IMR-90 (cell line): Measurements from ENCODE around the gene GRIK3. TPM values are rescaled to one million over a fixed set of nuclear protein-coding genes. Genes with fewer than 3 reads are reported as not detected.

Experiments used
- ATAC-seq: fragments of 200-7000 bp; cut with Tn5 transposase; 2 replicates; pipeline ENCODE4 v1.9.1; 2020; ENCODE audit warnings: low read depth, mild to moderate bottlenecking, moderate library complexity
- BruUV-seq: library from RNA; stranded (reverse); fragments of 400-500 nt; replicated peaks from 2 replicates; lab custom pipeline; 2021; lab: Mats Ljungman, UMichigan
- CTCF ChIA-PET: fragments of 300-600 bp; formaldehyde crosslinking; extraction: SDS; loops from one replicate; lab custom pipeline; 2021; ENCODE audit warnings: antibody characterized with exemption; lab: Yijun Ruan, JAX
- POLR2A ChIA-PET: fragments of 300-600 bp; sonication (Branson Sonifier 250); formaldehyde crosslinking; loops from one replicate; lab custom pipeline; 2022; ENCODE audit warnings: antibody characterized with exemption; ENCODE audit not compliant: unreplicated experiment; lab: Charles Lee
- DNase-seq: peaks from one replicate; pipeline ENCODE4 v3.0.0; 2013
- H2AFZ ChIP-seq: replicated peaks from 2 replicates; pipeline ENCODE3; 2013; ENCODE audit warnings: low read length, mild to moderate bottlenecking; ENCODE audit not compliant: poor library complexity
- H2AK5ac ChIP-seq: 2 replicates; pipeline ENCODE4 v1.6.1; 2013; ENCODE audit warnings: low read depth, low read length, inconsistent platforms
- H2AK9ac ChIP-seq: replicated peaks from 2 replicates; pipeline ENCODE3; 2013; ENCODE audit warnings: mild to moderate bottlenecking, low read depth, low read length, moderate library complexity; ENCODE audit not compliant: poor library complexity
- H2BK120ac ChIP-seq: 2 replicates; pipeline ENCODE4 v1.6.1; 2013; ENCODE audit warnings: low read depth, low read length, inconsistent platforms
- H2BK15ac ChIP-seq: 3 replicates; pipeline ENCODE4 v1.6.1; 2013; ENCODE audit warnings: low read depth, low read length, inconsistent platforms
- H2BK20ac ChIP-seq: 2 replicates; pipeline ENCODE4 v1.6.1; 2013; ENCODE audit warnings: low read depth, mild to moderate bottlenecking, inconsistent platforms, low read length, moderate library complexity
- H2BK5ac ChIP-seq: 2 replicates; pipeline ENCODE4 v1.6.1; 2013; ENCODE audit warnings: mild to moderate bottlenecking, low read depth, low read length, inconsistent platforms; ENCODE audit not compliant: poor library complexity, severe bottlenecking
- H3K14ac ChIP-seq: replicated peaks from 2 replicates; pipeline ENCODE4 v1.6.1; 2013; ENCODE audit warnings: low read depth, low read length, inconsistent platforms
- H3K18ac ChIP-seq: 2 replicates; pipeline ENCODE4 v1.6.1; 2013; ENCODE audit warnings: low read depth, low read length, control low read depth
- H3K23ac ChIP-seq: 2 replicates; pipeline ENCODE4 v1.6.1; 2013; ENCODE audit warnings: low read depth, low read length, inconsistent platforms
- H3K27ac ChIP-seq: 2 replicates; pipeline ENCODE4 v1.5.1; 2013; ENCODE audit warnings: mild to moderate bottlenecking, control low read depth, low read length; ENCODE audit not compliant: insufficient read depth
- H3K27me3 ChIP-seq: 2 replicates; pipeline ENCODE4 v1.6.1; 2013; ENCODE audit warnings: low read length; ENCODE audit not compliant: control insufficient read depth, insufficient read depth
- H3K36me3 ChIP-seq: 2 replicates; pipeline ENCODE4 v1.6.1; 2013; ENCODE audit warnings: low read length, mixed read lengths; ENCODE audit not compliant: control insufficient read depth, insufficient read depth
- H3K4ac ChIP-seq: 2 replicates; pipeline ENCODE4 v1.6.1; 2013; ENCODE audit warnings: low read depth, low read length, inconsistent platforms
- H3K4me1 ChIP-seq: 2 replicates; pipeline ENCODE4 v1.6.1; 2013; ENCODE audit warnings: low read length, mixed read lengths; ENCODE audit not compliant: control insufficient read depth, insufficient read depth
- H3K4me2 ChIP-seq: 2 replicates; pipeline ENCODE4 v1.6.1; 2013; ENCODE audit warnings: low read depth, mild to moderate bottlenecking, control low read depth, low read length, moderate library complexity
- H3K4me3 ChIP-seq: 2 replicates; pipeline ENCODE4 v1.5.1; 2013; ENCODE audit warnings: low read depth, mild to moderate bottlenecking, control low read depth, low read length, moderate library complexity; ENCODE audit not compliant: insufficient read depth
- H3K56ac ChIP-seq: 2 replicates; pipeline ENCODE4 v1.6.1; 2013; ENCODE audit warnings: low read length, inconsistent platforms; ENCODE audit not compliant: insufficient read depth; ENCODE audit errors: extremely low read depth
- H3K79me1 ChIP-seq, 2 experiments: 2 replicates each; pipeline ENCODE4 v1.6.1; 2013; ENCODE audit warnings: low read length in 2 of 2, inconsistent platforms in 1 of 2, low read depth in 1 of 2
- H3K9ac ChIP-seq: 2 replicates; pipeline ENCODE4 v1.6.1; 2013; ENCODE audit warnings: low read depth, low read length, control low read depth
- H3K9me1 ChIP-seq: 2 replicates; pipeline ENCODE4 v1.6.1; 2013; ENCODE audit warnings: low read length, inconsistent platforms; ENCODE audit not compliant: insufficient read depth
- H3K9me3 ChIP-seq: 2 replicates; pipeline ENCODE4 v1.6.1; 2013; ENCODE audit warnings: low read length; ENCODE audit not compliant: control insufficient read depth, insufficient read depth
- H4K20me1 ChIP-seq: 2 replicates; pipeline ENCODE4 v1.6.1; 2013; ENCODE audit warnings: low read length, inconsistent platforms; ENCODE audit not compliant: insufficient read depth
- H4K5ac ChIP-seq: 2 replicates; pipeline ENCODE4 v1.6.1; 2013; ENCODE audit warnings: mild to moderate bottlenecking, low read depth, low read length, control low read depth
- H4K8ac ChIP-seq, 2 experiments: 2 replicates each; pipeline ENCODE4 v1.6.1; 2013; ENCODE audit warnings: low read depth in 2 of 2, low read length in 2 of 2, control low read depth in 1 of 2, inconsistent platforms in 1 of 2
- H4K91ac ChIP-seq: 2 replicates; pipeline ENCODE4 v1.6.1; 2013; ENCODE audit warnings: low read depth, low read length, inconsistent platforms; ENCODE audit not compliant: insufficient read depth
- BHLHE40 ChIP-seq: fragments of 150-350 bp; IDR thresholded peaks from 2 replicates; pipeline ENCODE4 v1.6.1; 2016; ENCODE audit warnings: mild to moderate bottlenecking, low read depth, low read length
- CHD1 ChIP-seq: IDR thresholded peaks from 2 replicates; pipeline ENCODE4 v1.6.1; 2012; ENCODE audit warnings: low read depth, low read length, improper control_type of control experiment
- FOS ChIP-seq: fragments of 150-350 bp; IDR thresholded peaks from 2 replicates; pipeline ENCODE4 v1.6.1; 2016; ENCODE audit warnings: low read depth, low read length
- MAFK ChIP-seq: IDR thresholded peaks from 2 replicates; pipeline ENCODE4 v1.6.1; 2012; ENCODE audit warnings: low read depth, low read length, improper control_type of control experiment
- MAZ ChIP-seq: IDR thresholded peaks from 2 replicates; pipeline ENCODE4 v1.6.1; 2012; ENCODE audit warnings: low read depth, mild to moderate bottlenecking, low read length, improper control_type of control experiment, moderate library complexity, borderline replicate concordance
- MXI1 ChIP-seq: IDR thresholded peaks from 2 replicates; pipeline ENCODE4 v1.6.1; 2012; ENCODE audit warnings: low read depth, mild to moderate bottlenecking, low read length, moderate library complexity, borderline replicate concordance
- NFE2L2 ChIP-seq: fragments of 150-350 bp; IDR thresholded peaks from 2 replicates; pipeline ENCODE4 v1.6.1; 2016; ENCODE audit warnings: low read depth, mild to moderate bottlenecking, low read length
- POLR2A ChIP-seq: IDR thresholded peaks from 2 replicates; pipeline ENCODE4 v1.6.1; 2012; ENCODE audit warnings: mild to moderate bottlenecking, low read depth, low read length
- RAD21 ChIP-seq: IDR thresholded peaks from 2 replicates; pipeline ENCODE4 v1.6.1; 2012; ENCODE audit warnings: low read length, improper control_type of control experiment
- RCOR1 ChIP-seq: IDR thresholded peaks from 2 replicates; pipeline ENCODE4 v1.6.1; 2012; ENCODE audit warnings: mild to moderate bottlenecking, low read length, improper control_type of control experiment; ENCODE audit not compliant: insufficient replicate concordance
- RFX5 ChIP-seq: IDR thresholded peaks from 2 replicates; pipeline ENCODE4 v1.8.0; 2012; ENCODE audit warnings: low read depth, mild to moderate bottlenecking, low read length, moderate library complexity
- SMC3 ChIP-seq: fragments of 150-350 bp; IDR thresholded peaks from 2 replicates; pipeline ENCODE4 v1.6.1; 2016; ENCODE audit warnings: low read depth, mild to moderate bottlenecking, antibody characterized with exemption, low read length, moderate library complexity
- WGBS, 2 experiments: methylation state at CpG; one replicate each; pipeline versions ENCODE4 v1.1.5 to v1.1.7; 2013; ENCODE audit warnings: missing lambda C conversion rate in 2 of 2; ENCODE audit not compliant: insufficient read length in 1 of 2; ENCODE audit errors: extremely low coverage in 2 of 2; 5-methylcytosine and 5-hydroxymethylcytosine counted together
- dilution Hi-C: fragments of 300-500 bp; cut with HindIII; formaldehyde crosslinking; loops from one replicate; pipeline ENCODE4 v1.14.3; 2018; ENCODE audit warnings: low sequenced_read_pairs; ENCODE audit not compliant: unreplicated experiment
- in situ Hi-C: fragments of 300-500 bp; cut with MboI; formaldehyde crosslinking; loops from 3 replicates; pipeline ENCODE4 v1.14.3; 2019; ENCODE audit warnings: low sequenced_read_pairs, inconsistent platforms, mixed read lengths
- intact Hi-C: fragments of 100-400 bp; cut with micrococcal nuclease; formaldehyde crosslinking; loops from 2 replicates; pipeline ENCODE4 v1.10.0; 2022
- polyA plus RNA-seq, 3 experiments: library from polyadenylated mRNA; depleted of rRNA; stranded (reverse); fragments of >200 nt; gene quantifications; 2 replicates each; pipeline ENCODE4 v1.2.3, GENCODE V29; 2012; ENCODE audit warnings: low replicate concordance in 1 of 3
- total RNA-seq: library from RNA; depleted of rRNA; stranded (reverse); fragments of >200 nt; gene quantifications from 2 replicates; pipeline ENCODE4 v1.2.3, GENCODE V29; 2012
- TF ChIP-seq, protein P1 (sequence below): fragments of 150-350 bp; IDR thresholded peaks from 2 replicates; pipeline ENCODE4 v1.6.1; 2016; ENCODE audit warnings: low read depth, mild to moderate bottlenecking, low read length, moderate library complexity, borderline replicate concordance
- TF ChIP-seq, protein P2 (sequence below): fragments of 150-350 bp; IDR thresholded peaks from 2 replicates; pipeline ENCODE4 v1.6.1; 2017; ENCODE audit warnings: mild to moderate bottlenecking, antibody characterized with exemption, low read length, low read depth
- TF ChIP-seq, protein P3 (sequence below): conservative IDR thresholded peaks from 2 replicates; pipeline ENCODE4 v1.5.1; 2012; ENCODE audit warnings: mild to moderate bottlenecking, low read depth, low read length, improper control_type of control experiment

GRIK3 gene
- total and polyA plus RNA-seq, 2 of the 4 experiments (the other 2 are of a cell fraction): not detected

DNA sequence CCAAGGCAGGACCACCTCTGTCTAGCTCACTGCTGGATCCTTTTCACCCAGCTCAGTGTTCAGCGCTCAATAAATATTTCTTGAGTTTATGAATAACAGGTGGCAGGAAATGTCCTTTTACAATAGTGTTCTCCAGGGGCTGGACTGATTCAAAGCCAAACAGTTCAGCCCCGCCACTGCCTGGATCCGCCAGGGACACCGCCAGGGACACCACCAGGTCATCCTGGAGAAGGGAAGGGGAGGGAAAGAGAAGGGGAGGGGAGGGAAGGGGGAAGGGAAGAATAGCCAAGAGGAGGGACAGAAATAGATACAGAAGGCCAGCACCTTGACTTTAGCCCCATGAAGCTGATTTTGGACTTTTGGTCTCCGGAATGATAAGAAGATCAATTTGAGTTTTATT is 255.6 kb downstream of the GRIK3 start:
- Histone ChIP-seq H3K9ac (no peak overlapping the region), H3K4me1 (no peaks in the 10 kb centered on the region), H2BK5ac (no peak overlapping the region), H3K36me3 (no peaks in the 10 kb centered on the region), H3K4me2 (no peak overlapping the region), H3K27ac (no peak overlapping the region), H3K23ac (no peak overlapping the region), H3K9me1 (no peaks in the 10 kb centered on the region), H3K4ac (no peak overlapping the region), H3K27me3 (no peaks in the 10 kb centered on the region), H4K91ac (no peak overlapping the region), H2BK20ac (no peak overlapping the region), H3K9me3 (no peaks in the 10 kb centered on the region), H2BK120ac (no peak overlapping the region), H3K18ac (no peak overlapping the region), H4K5ac (no peak overlapping the region), H2AFZ (no peak overlapping the region), H2AK9ac (no peak overlapping the region), H3K79me1 (no peaks in the 10 kb centered on the region), H3K4me3 (no peak overlapping the region), H3K56ac (no peak overlapping the region), H3K14ac (no peak overlapping the region), H2AK5ac (no peak overlapping the region), H4K8ac (no peak overlapping the region), H2BK15ac (no peak overlapping the region), H4K20me1 (no peaks in the 10 kb centered on the region; the same call in 1 of the 2 replicates)
- no CpG with 5 or more reads among the region's 5 CpGs for WGBS, 2 experiments
- ChIA-PET POLR2A (no interaction called here), CTCF (no interaction called here)
- no peak for DNase-seq
- in situ Hi-C loops (no loop called here), intact Hi-C loops (no loop called here), dilution Hi-C loops (no loop called here)
- no peak for ATAC-seq
- BruUV-seq: no TSS peak
- TF ChIP-seq RFX5 (no peak), MAFK (no peak), BHLHE40 (no peak), RCOR1 (no peak), RAD21 (no peak), SMC3 (no peak), FOS (no peak), NFE2L2 (no peak), MAZ (no peak), POLR2A (no peak), CHD1 (no peak), MXI1 (no peak)
- TF ChIP-seq, protein P1, sequence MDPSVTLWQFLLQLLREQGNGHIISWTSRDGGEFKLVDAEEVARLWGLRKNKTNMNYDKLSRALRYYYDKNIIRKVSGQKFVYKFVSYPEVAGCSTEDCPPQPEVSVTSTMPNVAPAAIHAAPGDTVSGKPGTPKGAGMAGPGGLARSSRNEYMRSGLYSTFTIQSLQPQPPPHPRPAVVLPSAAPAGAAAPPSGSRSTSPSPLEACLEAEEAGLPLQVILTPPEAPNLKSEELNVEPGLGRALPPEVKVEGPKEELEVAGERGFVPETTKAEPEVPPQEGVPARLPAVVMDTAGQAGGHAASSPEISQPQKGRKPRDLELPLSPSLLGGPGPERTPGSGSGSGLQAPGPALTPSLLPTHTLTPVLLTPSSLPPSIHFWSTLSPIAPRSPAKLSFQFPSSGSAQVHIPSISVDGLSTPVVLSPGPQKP: no peak
- TF ChIP-seq, protein P2, sequence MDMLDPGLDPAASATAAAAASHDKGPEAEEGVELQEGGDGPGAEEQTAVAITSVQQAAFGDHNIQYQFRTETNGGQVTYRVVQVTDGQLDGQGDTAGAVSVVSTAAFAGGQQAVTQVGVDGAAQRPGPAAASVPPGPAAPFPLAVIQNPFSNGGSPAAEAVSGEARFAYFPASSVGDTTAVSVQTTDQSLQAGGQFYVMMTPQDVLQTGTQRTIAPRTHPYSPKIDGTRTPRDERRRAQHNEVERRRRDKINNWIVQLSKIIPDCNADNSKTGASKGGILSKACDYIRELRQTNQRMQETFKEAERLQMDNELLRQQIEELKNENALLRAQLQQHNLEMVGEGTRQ: no peak
- TF ChIP-seq, protein P3, sequence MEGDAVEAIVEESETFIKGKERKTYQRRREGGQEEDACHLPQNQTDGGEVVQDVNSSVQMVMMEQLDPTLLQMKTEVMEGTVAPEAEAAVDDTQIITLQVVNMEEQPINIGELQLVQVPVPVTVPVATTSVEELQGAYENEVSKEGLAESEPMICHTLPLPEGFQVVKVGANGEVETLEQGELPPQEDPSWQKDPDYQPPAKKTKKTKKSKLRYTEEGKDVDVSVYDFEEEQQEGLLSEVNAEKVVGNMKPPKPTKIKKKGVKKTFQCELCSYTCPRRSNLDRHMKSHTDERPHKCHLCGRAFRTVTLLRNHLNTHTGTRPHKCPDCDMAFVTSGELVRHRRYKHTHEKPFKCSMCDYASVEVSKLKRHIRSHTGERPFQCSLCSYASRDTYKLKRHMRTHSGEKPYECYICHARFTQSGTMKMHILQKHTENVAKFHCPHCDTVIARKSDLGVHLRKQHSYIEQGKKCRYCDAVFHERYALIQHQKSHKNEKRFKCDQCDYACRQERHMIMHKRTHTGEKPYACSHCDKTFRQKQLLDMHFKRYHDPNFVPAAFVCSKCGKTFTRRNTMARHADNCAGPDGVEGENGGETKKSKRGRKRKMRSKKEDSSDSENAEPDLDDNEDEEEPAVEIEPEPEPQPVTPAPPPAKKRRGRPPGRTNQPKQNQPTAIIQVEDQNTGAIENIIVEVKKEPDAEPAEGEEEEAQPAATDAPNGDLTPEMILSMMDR: no peak
